RPMI7951 (cell line): ENCODE measurements around the gene SYT12. TPM values are rescaled to one million over a fixed set of nuclear protein-coding genes. Genes with fewer than 3 reads are reported as not detected.

Experiments used
- total RNA-seq: library from RNA; depleted of rRNA; stranded (reverse); fragments of >200 nt; shearing (Covaris generic); gene quantifications from 2 replicates; pipeline ENCODE4 v1.2.3, GENCODE V29; 2014; rRNA removed

The SYT12 gene
- total RNA-seq, 1 experiment from 2014 or later = 0.60 TPM

Other genes starting within 250 kb of the SYT12 start
- 23.2 and 26.1 TPM in 2 replicates for gene RCE1, start 179.7 kb upstream of the SYT12 start, total RNA-seq
- gene LRFN4, start 166.1 kb upstream of the SYT12 start, total RNA-seq = 10.6 and 19.7 TPM in 2 replicates
- 29.1 and 54.4 TPM in 2 replicates for gene PC, start 64.8 kb upstream of the SYT12 start, total RNA-seq
- gene C11orf86, start 47.8 kb upstream of the SYT12 start, total RNA-seq = not detected in 2 replicates
- 3.1 and 3.9 TPM in 2 replicates for gene RHOD, start 33.7 kb downstream of the SYT12 start, total RNA-seq
- 20.4 and 21.7 TPM in 2 replicates for gene KDM2A, start 96.1 kb downstream of the SYT12 start, total RNA-seq
- gene GRK2, start 243.3 kb downstream of the SYT12 start, total RNA-seq = 22.0 and 32.9 TPM in 2 replicates